HCEC 1CT (cell line): Measurements from ENCODE around the gene UBE2E2.

Experiments
- DNase-seq: peaks from one replicate; pipeline ENCODE4 v3.0.0-alpha.2; 2017

Gene UBE2E2

GRCh38 chr3:23549148-23549910, 346.2 kb downstream of the UBE2E2 start:
- DNase-seq, result no peak

- DNase-seq, result no peak
Observed at GRCh38 chr3:23550402-23550801, 347.3 kb downstream of the UBE2E2 start.

- DNase-seq, result no peak
Observed at GRCh38 chr3:23552506-23552905, 349.4 kb downstream of the UBE2E2 start.

- no peak for DNase-seq
Observed at GRCh38 chr3:23553353-23553752, 350.2 kb downstream of the UBE2E2 start.

GRCh38 chr3:23565041-23565775, 362.1 kb downstream of the UBE2E2 start:
- no peak for DNase-seq

GRCh38 chr3:23566499-23566898, 363.4 kb downstream of the UBE2E2 start:
- no peak for DNase-seq

GRCh38 chr3:23567917-23568316, 364.8 kb downstream of the UBE2E2 start:
- DNase-seq, result peak; percentile 90

GRCh38 chr3:23573827-23574226, 370.7 kb downstream of the UBE2E2 start:
- DNase-seq, result no peak

GRCh38 chr3:23574822-23575315, 371.7 kb downstream of the UBE2E2 start:
- no peak for DNase-seq

GRCh38 chr3:23575697-23576096, 372.6 kb downstream of the UBE2E2 start:
- DNase-seq, result peak; percentile 54

GRCh38 chr3:23576379-23576959, 373.3 kb downstream of the UBE2E2 start:
- no peak for DNase-seq

- DNase-seq, result peak; percentile 84
Observed at GRCh38 chr3:23580096-23580713, 377.1 kb downstream of the UBE2E2 start.

- DNase-seq, result no peak
Observed at GRCh38 chr3:23583980-23584740, 381.0 kb downstream of the UBE2E2 start.

GRCh38 chr3:23587513-23587912, 384.4 kb downstream of the UBE2E2 start:
- no peak for DNase-seq

- no peak for DNase-seq
Observed at GRCh38 chr3:23588547-23588946, 385.4 kb downstream of the UBE2E2 start.

GRCh38 chr3:23589602-23590001, 386.5 kb downstream of the UBE2E2 start:
- no peak for DNase-seq

GRCh38 chr3:23590424-23591273, 387.5 kb downstream of the UBE2E2 start:
- DNase-seq, result no peak

- no peak for DNase-seq
Observed at GRCh38 chr3:23591374-23591773, 388.2 kb downstream of the UBE2E2 start.

GRCh38 chr3:23592961-23593931, 390.1 kb downstream of the UBE2E2 start:
- no peak for DNase-seq

GRCh38 chr3:23594066-23594465, 390.9 kb downstream of the UBE2E2 start:
- no peak for DNase-seq
